ENCODE measurements around the gene PGPEP1. TPM values are rescaled to one million over a fixed set of nuclear protein-coding genes. Genes with fewer than 3 reads are reported as not detected.
A peak's percentile ranks its signal among the peaks of the same experiment; 100 is the strongest.

The PGPEP1 gene
- total RNA-seq, 6 experiments from 2014 or later: 33.0 to 55.5 (median 40.7) TPM

- peaks cover 0 to 46% (median 16%) of the 10 kb centered on the region in 4 donors for H3K4me1 ChIP-seq
- H3K27ac ChIP-seq: peak overlapping the region in 2 of 3 donors; percentile 70 to 84
- no peaks in the 10 kb centered on the region for H3K9me3 ChIP-seq
- intact Hi-C loops (cut with DNase I): loop anchor here in 1 of 2 donors (10.0 kb wide), 1 partner anchor 144 kb away; the partner anchor contains the start of gene IQCN
- peaks cover 0 to 5% of the 10 kb centered on the region in 2 donors for H3K27me3 ChIP-seq
- 20% methylated on average over 5 of the region's 39 CpGs for whole genome bisulfite sequencing (ENCODE audit: insufficient coverage, low coverage, low lambda C conversion rate, missing lambda C conversion rate)
- TF ChIP-seq POLR2A (IDR thresholded peaks at IDR 0.05): no peak
- TF ChIP-seq, protein P1, sequence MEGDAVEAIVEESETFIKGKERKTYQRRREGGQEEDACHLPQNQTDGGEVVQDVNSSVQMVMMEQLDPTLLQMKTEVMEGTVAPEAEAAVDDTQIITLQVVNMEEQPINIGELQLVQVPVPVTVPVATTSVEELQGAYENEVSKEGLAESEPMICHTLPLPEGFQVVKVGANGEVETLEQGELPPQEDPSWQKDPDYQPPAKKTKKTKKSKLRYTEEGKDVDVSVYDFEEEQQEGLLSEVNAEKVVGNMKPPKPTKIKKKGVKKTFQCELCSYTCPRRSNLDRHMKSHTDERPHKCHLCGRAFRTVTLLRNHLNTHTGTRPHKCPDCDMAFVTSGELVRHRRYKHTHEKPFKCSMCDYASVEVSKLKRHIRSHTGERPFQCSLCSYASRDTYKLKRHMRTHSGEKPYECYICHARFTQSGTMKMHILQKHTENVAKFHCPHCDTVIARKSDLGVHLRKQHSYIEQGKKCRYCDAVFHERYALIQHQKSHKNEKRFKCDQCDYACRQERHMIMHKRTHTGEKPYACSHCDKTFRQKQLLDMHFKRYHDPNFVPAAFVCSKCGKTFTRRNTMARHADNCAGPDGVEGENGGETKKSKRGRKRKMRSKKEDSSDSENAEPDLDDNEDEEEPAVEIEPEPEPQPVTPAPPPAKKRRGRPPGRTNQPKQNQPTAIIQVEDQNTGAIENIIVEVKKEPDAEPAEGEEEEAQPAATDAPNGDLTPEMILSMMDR (IDR thresholded peaks at IDR 0.05): no peak
- H3K36me3 ChIP-seq: no peaks in the 10 kb centered on the region
- peak in 1 of 3 donors; percentile 69 for DNase-seq
- H3K4me3 ChIP-seq: peak overlapping the region in 2 of 3 donors; percentile 48 to 70
- peak; percentile 0 to 17 (median 2) for ATAC-seq
Measured at GRCh38 chr19:18418483-18419194, 78.2 kb downstream of the PGPEP1 start.

- TF ChIP-seq, protein P1 (IDR thresholded peaks at IDR 0.05): peak; percentile 21 to 65 (median 40)
- TF ChIP-seq POLR2A (IDR thresholded peaks at IDR 0.05): peak; percentile 61
- Histone ChIP-seq H3K27ac (peak within 1 kb of the TSS in 2 of 3 donors; percentile 70 to 84), H3K4me1 (peaks cover 0 to 41% (median 15%) of the 10 kb centered on the region in 4 donors), H3K4me3 (peak within 1 kb of the TSS; percentile 48 to 70 (median 56)), H3K9me3 (no peaks in the 10 kb centered on the region), H3K36me3 (no peaks in the 10 kb centered on the region), H3K27me3 (peaks cover 0 to 5% of the 10 kb centered on the region in 2 donors)
- intact Hi-C loops (cut with DNase I): loop anchor here in 1 of 2 donors (10.0 kb wide), 1 partner anchor 144 kb away; the partner anchor contains the start of gene IQCN
- DNase-seq (peak; percentile 74 to 80 (median 76)), ATAC-seq (peak; percentile 17 to 46 (median 32))
- WGBS (ENCODE audit: insufficient coverage, low coverage, low lambda C conversion rate, missing lambda C conversion rate): 0% methylated on average over 26 of the region's 80 CpGs
Measured at GRCh38 chr19:18419195-18419698, 78.8 kb downstream of the PGPEP1 start, which contains the start of gene SSBP4. Gene SSBP4 (plus strand): TSS chr19:18419398. CDS start chr19:18419649, 251 bp downstream.

Small RNAs within 50 kb of the gene (microRNA-seq; reads per million reads assigned to microRNA genes)
- 0 reads per million in 2 donors for gene MIR3189

Small RNAs within 50 kb of the gene (small RNA-seq; reads per million reads assigned to genes)
- gene MIR3189: 0 reads per million in 2 experiments
- 0 reads per million in 2 experiments for gene RN7SL513P

Other genes starting within 250 kb of the PGPEP1 start
- 10 to 100 TPM in 3 of 6 experiments, 1 to 10 TPM in 3; 8.0 to 17.9 (median 10.0) TPM for gene MAST3, start 242.8 kb upstream of the PGPEP1 start, total RNA-seq
- 10 to 100 TPM; 11.1 to 21.4 (median 14.6) TPM for gene PIK3R2, start 187.4 kb upstream of the PGPEP1 start, total RNA-seq
- gene IFI30, start 166.8 kb upstream of the PGPEP1 start, total RNA-seq: 100 to 1,000 TPM in 3 of 6 experiments, 10 to 100 TPM in 3; 54.0 to 205 (median 91.8) TPM
- 10 to 100 TPM in 2 of 6 experiments, 1 to 10 TPM in 4; 6.5 to 26.4 (median 7.5) TPM for gene MPV17L2, start 147.4 kb upstream of the PGPEP1 start, total RNA-seq
- 1 to 10 TPM in 3 of 6 experiments, under 1 TPM in 3; 0.81 to 2.6 (median 1.4) TPM for gene RAB3A, start 136.6 kb upstream of the PGPEP1 start, total RNA-seq
- 1 to 10 TPM in 1 of 6 experiments, under 1 TPM in 5; 0.25 to 1.1 (median 0.57) TPM for gene PDE4C, start 114.2 kb upstream of the PGPEP1 start, total RNA-seq
- 1 to 10 TPM in 5 of 6 experiments, under 1 TPM in 1; 0.82 to 5.3 (median 2.5) TPM for gene IQCN, start 66.1 kb upstream of the PGPEP1 start, total RNA-seq
- 100 to 1,000 TPM in 4 of 6 experiments, 10 to 100 TPM in 2; 29.3 to 188 (median 134) TPM for gene JUND, start 59.0 kb upstream of the PGPEP1 start, total RNA-seq
- 100 to 1,000 TPM in 2 of 6 experiments, 10 to 100 TPM in 4; 37.6 to 139 (median 47.3) TPM for gene LSM4, start 17.5 kb upstream of the PGPEP1 start, total RNA-seq
- gene GDF15, start 45.6 kb downstream of the PGPEP1 start, total RNA-seq: 100 to 1,000 TPM in 2 of 6 experiments, 10 to 100 TPM in 2, 1 to 10 TPM in 1, under 1 TPM in 1; 0.88 to 160 (median 57.5) TPM
- gene LRRC25, start 57.0 kb downstream of the PGPEP1 start, total RNA-seq: 10 to 100 TPM in 1 of 6 experiments, 1 to 10 TPM in 5; 1.9 to 12.6 (median 3.2) TPM
- 10 to 100 TPM; 12.8 to 23.9 (median 15.9) TPM for gene SSBP4, start 78.8 kb downstream of the PGPEP1 start, total RNA-seq
- 1 to 10 TPM; 6.5 to 8.3 (median 7.8) TPM for gene ISYNA1, start 97.5 kb downstream of the PGPEP1 start, total RNA-seq
- 10 to 100 TPM in 2 of 6 experiments, 1 to 10 TPM in 4; 5.3 to 11.9 (median 8.6) TPM for gene ELL, start 181.5 kb downstream of the PGPEP1 start, total RNA-seq
- 100 to 1,000 TPM in 3 of 6 experiments, 10 to 100 TPM in 3; 92.7 to 179 (median 118) TPM for gene FKBP8, start 203.0 kb downstream of the PGPEP1 start, total RNA-seq
- gene KXD1, start 217.3 kb downstream of the PGPEP1 start, total RNA-seq: 10 to 100 TPM; 30.2 to 93.0 (median 36.1) TPM
- 100 to 1,000 TPM; 256 to 470 (median 406) TPM for gene UBA52, start 231.3 kb downstream of the PGPEP1 start, total RNA-seq
- 10 to 100 TPM; 30.4 to 71.7 (median 45.6) TPM for gene REX1BD, start 248.2 kb downstream of the PGPEP1 start, total RNA-seq

Measured in right lobe of liver (tissue), 6 donors.